Glutamatergic neuron (in vitro differentiated cells): ENCODE data around the gene VPS13D. TPM values are rescaled to one million over a fixed set of nuclear protein-coding genes. Genes with fewer than 3 reads are reported as not detected.

Experiments used
- DNase-seq: peaks from one replicate; pipeline ENCODE4 v3.0.0; 2022
- H3K27ac Mint-ChIP-seq: one replicate; pipeline ENCODE4 v1.8.0; 2020; ENCODE audit warnings: mild to moderate bottlenecking, mixed read lengths, inconsistent platforms; ENCODE audit not compliant: unreplicated experiment
- H3K27me3 Mint-ChIP-seq: one replicate; pipeline ENCODE4 v1.8.0; 2020; ENCODE audit warnings: mild to moderate bottlenecking, moderate library complexity, mixed read lengths, inconsistent platforms; ENCODE audit not compliant: unreplicated experiment
- H3K36me3 Mint-ChIP-seq: one replicate; pipeline ENCODE4 v1.8.0; 2020; ENCODE audit warnings: mild to moderate bottlenecking, mixed read lengths, inconsistent platforms; ENCODE audit not compliant: unreplicated experiment
- H3K4me1 Mint-ChIP-seq: one replicate; pipeline ENCODE4 v1.8.0; 2020; ENCODE audit warnings: mild to moderate bottlenecking, low read depth, mixed read lengths, inconsistent platforms; ENCODE audit not compliant: unreplicated experiment
- H3K4me3 Mint-ChIP-seq: one replicate; pipeline ENCODE4 v1.8.0; 2020; ENCODE audit warnings: mild to moderate bottlenecking, mixed read lengths, inconsistent platforms; ENCODE audit not compliant: unreplicated experiment
- H3K9me3 Mint-ChIP-seq: one replicate; pipeline ENCODE4 v1.8.0; 2020; ENCODE audit warnings: mild to moderate bottlenecking, moderate library complexity, mixed read lengths, inconsistent platforms; ENCODE audit not compliant: unreplicated experiment
- total RNA-seq: library from RNA; stranded (reverse); fragmentation: NEBNext Ultra II Directional; extraction: Animal tissue kit (Norgen Biotek cat#: 25700); gene quantifications from one replicate; pipeline ENCODE4 v1.2.1, GENCODE V29; 2021; ENCODE audit not compliant: unreplicated experiment
- TF ChIP-seq, protein P1 (sequence below): fragments of 200-600 bp; sonication (generic); IDR thresholded peaks from one replicate; pipeline ENCODE4 v1.5.0; 2021; ENCODE audit not compliant: partially characterized antibody, unreplicated experiment

The VPS13D gene
- total RNA-seq, 1 donor from 2014 or later, result 32.8 TPM

DNA sequence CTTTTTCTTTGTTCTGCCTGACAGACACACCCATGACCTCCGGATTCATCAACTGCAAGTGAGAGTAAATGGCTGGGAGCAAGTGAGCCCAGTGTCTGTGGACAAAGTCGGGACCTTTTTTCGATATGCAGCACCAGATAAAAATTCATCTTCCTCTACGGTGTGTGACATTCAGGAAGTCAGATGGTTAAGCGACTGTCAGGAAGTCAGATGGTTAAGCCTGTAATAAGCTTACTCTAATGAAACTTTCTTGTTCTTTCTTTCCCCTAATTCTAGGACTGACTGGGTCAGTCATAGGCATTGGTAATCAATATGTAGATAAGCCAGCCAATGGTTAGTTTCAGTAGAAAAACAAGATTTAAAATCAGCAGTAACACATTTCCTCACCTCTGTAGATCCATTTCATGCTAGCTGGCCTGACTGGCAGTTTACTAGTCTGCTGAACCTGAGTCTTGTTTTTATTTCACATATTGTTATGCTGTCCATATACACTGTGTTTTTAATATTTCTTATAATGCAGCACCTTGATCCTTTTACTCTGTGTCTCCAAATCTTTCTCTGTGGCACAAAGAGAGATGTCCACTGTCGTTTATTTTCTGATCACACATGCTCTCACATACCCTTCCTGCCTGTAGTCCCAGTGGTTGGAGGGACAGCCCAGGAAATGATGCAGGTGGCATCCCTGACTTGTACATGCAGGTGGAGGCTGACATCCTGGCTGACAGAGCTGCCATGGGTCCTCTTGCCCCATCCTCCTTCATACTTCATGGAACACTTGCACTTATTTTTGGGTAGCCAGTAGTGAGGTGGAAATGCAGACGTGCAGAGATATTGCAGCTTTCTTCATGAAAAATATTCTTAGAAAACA lies 115.8 kb downstream of the VPS13D start:
- Mint-ChIP-seq H3K4me3 (no peak overlapping the region), H3K27ac (no peak overlapping the region), H3K9me3 (no peaks in the 10 kb centered on the region), H3K27me3 (peaks cover 2% of the 10 kb centered on the region), H3K4me1 (peaks cover 4% of the 10 kb centered on the region), H3K36me3 (peaks cover 12% of the 10 kb centered on the region)
- no peak for DNase-seq
- TF ChIP-seq, protein P1, sequence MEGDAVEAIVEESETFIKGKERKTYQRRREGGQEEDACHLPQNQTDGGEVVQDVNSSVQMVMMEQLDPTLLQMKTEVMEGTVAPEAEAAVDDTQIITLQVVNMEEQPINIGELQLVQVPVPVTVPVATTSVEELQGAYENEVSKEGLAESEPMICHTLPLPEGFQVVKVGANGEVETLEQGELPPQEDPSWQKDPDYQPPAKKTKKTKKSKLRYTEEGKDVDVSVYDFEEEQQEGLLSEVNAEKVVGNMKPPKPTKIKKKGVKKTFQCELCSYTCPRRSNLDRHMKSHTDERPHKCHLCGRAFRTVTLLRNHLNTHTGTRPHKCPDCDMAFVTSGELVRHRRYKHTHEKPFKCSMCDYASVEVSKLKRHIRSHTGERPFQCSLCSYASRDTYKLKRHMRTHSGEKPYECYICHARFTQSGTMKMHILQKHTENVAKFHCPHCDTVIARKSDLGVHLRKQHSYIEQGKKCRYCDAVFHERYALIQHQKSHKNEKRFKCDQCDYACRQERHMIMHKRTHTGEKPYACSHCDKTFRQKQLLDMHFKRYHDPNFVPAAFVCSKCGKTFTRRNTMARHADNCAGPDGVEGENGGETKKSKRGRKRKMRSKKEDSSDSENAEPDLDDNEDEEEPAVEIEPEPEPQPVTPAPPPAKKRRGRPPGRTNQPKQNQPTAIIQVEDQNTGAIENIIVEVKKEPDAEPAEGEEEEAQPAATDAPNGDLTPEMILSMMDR, result no peak

DNA sequence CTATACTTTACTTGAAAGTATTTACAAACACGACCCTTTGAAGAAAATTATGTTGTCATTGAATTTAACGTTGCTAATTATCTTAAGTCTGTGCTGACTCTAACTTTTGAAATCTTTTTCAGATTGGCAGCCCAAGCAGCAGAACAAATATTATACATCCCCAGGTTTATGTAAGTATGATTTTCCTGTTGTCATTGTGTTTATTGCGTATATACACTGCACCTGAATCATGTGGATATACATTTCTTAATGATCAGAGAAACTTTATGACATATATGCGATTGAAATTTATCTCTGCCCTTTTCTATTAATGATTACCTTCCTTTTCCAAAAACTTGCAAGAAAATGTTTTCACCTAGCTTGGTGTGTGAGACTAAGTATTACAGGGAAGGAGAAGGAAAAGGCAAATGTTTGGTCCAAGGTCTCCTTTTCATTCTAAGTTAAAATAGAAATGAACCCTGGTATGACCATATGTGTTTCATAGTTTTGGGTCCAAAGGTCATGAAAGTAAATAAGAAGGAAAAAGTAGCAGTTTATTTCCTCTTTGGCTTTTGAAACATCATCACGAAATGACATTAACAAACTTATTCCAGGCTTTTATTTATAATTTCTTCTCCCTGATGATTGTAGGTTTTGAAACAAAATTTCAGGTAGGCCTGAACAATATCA lies 116.8 kb downstream of the VPS13D start:
- peaks cover 2% of the 10 kb centered on the region for H3K27me3 Mint-ChIP-seq
- TF ChIP-seq, protein P1, result no peak
- peaks cover 18% of the 10 kb centered on the region for H3K36me3 Mint-ChIP-seq
- H3K27ac Mint-ChIP-seq, result no peak overlapping the region
- H3K4me3 Mint-ChIP-seq, result no peak overlapping the region
- DNase-seq, result no peak
- H3K9me3 Mint-ChIP-seq, result peaks cover 3% of the 10 kb centered on the region
- peaks cover 3% of the 10 kb centered on the region for H3K4me1 Mint-ChIP-seq

DNA sequence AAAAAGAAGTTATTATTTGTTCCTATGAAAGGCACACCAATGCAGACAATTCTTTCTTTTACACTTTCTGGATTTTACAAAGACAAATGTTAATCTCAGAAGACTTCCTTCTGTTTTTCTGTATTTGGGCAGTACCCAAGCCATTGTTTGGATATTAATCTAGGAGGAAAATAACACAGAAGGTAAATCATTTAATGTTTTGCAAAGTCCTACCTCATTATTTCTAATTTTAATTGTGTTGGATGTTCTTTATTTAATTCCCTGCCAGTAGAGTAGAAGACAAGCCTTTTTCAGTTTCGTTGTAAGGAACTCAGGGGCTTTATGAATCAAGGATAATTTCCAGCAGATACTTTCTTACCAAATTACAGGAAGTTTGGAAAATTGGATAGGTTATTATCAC lies 118.3 kb downstream of the VPS13D start:
- no peak overlapping the region for H3K4me3 Mint-ChIP-seq
- no peak for DNase-seq
- TF ChIP-seq, protein P1, result no peak
- peaks cover 3% of the 10 kb centered on the region for H3K9me3 Mint-ChIP-seq
- peaks cover 2% of the 10 kb centered on the region for H3K27me3 Mint-ChIP-seq
- H3K36me3 Mint-ChIP-seq, result peaks cover 18% of the 10 kb centered on the region
- peaks cover 3% of the 10 kb centered on the region for H3K4me1 Mint-ChIP-seq
- no peak overlapping the region for H3K27ac Mint-ChIP-seq

DNA sequence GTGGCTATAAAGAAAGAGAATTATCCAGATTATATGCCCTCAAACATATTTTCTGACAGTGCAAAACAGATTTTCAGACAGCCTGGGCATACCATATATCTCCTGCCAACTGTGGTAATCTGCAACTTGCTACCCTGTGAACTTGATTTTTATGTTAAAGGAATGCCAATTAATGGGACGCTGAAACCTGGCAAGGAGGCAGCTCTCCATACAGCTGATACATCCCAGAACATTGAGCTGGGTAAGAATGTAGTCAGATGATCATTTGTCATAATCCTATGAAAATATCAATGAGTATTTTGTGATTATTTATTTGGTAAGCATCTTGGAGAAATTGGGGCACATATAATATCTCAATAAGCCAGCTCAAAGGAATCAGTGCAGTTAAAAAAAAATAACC lies 124.2 kb downstream of the VPS13D start:
- peaks cover 18% of the 10 kb centered on the region for H3K36me3 Mint-ChIP-seq
- no peaks in the 10 kb centered on the region for H3K27me3 Mint-ChIP-seq
- no peaks in the 10 kb centered on the region for H3K4me1 Mint-ChIP-seq
- no peak overlapping the region for H3K4me3 Mint-ChIP-seq
- H3K27ac Mint-ChIP-seq, result no peak overlapping the region
- no peak for DNase-seq
- TF ChIP-seq, protein P1, result no peak
- peaks cover 3% of the 10 kb centered on the region for H3K9me3 Mint-ChIP-seq
